Stimulated activated CD8-positive, alpha-beta memory T cell treated with anti-CD3 and anti-CD28 coated beads, Interleukin-15, amount 100 ng/mL, for 1 hour (primary cell): Measurements from ENCODE around the gene RASSF4.

Source experiments
- DNase-seq: peaks from one replicate; pipeline ENCODE4 v3.0.0-alpha.2; 2020; ENCODE audit warnings: low read depth

Gene RASSF4

GRCh38 chr10:44976352-44977198, 17.0 kb downstream of the RASSF4 start:
- DNase-seq, result no peak

DNA sequence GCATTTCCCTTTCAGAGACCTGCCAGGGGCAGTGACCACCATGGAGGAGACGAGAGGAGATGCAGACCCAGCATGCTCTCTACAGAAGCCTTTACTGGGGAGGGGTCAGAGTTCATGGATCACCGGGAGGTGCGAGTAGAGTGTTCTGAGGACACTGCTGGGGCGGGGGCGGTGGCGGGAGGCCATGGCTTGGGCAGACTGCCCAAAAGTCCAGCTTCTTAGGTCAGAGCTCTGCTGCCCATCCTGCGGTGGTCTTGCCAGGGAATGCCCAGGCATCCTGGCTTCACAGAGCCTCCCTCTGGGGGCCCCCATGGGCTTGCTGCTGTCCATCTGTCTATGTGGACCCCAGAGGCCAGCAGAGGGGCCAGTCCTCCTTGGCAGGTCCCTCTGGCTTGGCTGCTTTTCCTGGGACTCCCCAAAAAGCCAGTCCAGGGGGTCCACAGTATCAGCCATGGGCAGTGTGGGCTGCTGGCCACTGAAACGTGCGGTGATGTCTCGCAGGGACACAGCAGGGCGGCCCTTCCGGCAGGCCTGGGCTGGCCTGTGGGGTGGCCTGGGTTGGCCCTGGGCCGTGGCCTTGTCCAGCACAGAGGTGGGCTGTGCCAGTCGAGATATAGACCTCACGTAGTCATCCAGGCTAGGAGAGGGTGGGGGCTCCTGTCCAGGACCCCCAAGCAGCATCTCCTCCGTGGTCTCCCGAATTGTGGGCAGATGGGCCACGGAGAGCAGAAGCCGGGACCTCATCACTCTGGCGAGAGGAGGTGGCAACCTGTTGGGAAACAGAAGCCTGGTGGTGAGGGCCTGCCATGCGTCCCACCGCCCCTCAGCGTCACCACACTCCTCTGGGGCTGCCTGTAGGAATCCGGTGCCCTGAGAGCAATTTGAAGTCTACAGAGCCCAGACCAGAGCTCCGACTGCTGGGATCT, 17.9 kb downstream of the RASSF4 start:
- no peak for DNase-seq

DNA sequence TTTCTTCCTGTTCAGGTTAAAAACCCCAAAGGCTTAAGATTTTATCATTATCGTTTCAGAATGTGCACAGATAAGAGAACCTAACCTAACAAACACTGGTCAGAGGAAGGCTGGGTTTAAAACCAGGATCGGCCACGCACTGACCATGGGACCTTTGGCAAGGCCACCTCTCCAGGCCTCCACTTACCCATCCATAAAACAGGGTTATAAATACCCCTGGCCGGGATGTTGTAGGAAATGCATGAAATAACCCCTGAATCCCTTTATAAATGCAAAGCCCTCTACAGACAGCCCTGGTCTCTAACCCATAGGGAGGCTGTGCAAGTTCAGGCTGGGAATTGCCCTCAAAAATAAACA, 18.6 kb downstream of the RASSF4 start:
- DNase-seq, result no peak

DNA sequence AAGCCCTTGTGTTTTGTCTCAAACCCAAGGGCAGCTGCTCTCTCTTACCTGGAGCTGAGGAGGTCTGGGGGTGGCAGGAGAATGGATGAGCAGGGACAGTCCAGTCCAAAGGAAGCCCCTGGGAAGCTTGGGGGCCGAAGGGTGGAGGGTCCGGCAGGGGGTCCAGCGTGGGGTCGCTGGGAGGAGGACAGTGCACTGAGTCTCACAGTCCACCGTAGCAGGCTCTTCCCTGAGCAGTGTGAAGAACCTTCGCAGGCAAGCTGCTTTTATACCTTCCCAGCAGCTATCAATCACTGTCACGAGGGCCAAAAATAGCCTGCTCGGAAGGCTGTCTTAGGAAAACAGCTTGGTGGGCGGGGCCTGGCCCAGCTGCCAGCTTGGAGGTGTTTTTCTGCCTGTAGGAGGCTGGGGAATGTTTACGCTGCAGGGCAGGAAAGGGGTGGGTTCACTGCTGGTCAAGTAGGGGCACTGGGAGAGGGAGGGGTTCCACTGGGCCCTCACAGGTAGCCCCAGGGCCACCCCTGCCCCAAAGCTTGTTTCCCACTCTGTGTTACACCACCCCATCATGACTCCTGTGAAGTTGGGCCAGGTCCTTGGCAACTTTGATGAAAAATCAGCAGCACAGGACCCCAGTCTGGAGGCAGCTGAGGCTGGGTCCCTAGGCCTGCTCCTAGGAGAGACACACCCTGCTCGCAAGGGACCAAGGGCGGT, 19.1 kb downstream of the RASSF4 start, which contains the start of gene DEPP1:
Gene DEPP1 (minus strand): TSS at position 240 of the 711 bp plus-strand sequence. CDS start 779 bp downstream, outside the sequence.
- DNase-seq, result no peak

DNA sequence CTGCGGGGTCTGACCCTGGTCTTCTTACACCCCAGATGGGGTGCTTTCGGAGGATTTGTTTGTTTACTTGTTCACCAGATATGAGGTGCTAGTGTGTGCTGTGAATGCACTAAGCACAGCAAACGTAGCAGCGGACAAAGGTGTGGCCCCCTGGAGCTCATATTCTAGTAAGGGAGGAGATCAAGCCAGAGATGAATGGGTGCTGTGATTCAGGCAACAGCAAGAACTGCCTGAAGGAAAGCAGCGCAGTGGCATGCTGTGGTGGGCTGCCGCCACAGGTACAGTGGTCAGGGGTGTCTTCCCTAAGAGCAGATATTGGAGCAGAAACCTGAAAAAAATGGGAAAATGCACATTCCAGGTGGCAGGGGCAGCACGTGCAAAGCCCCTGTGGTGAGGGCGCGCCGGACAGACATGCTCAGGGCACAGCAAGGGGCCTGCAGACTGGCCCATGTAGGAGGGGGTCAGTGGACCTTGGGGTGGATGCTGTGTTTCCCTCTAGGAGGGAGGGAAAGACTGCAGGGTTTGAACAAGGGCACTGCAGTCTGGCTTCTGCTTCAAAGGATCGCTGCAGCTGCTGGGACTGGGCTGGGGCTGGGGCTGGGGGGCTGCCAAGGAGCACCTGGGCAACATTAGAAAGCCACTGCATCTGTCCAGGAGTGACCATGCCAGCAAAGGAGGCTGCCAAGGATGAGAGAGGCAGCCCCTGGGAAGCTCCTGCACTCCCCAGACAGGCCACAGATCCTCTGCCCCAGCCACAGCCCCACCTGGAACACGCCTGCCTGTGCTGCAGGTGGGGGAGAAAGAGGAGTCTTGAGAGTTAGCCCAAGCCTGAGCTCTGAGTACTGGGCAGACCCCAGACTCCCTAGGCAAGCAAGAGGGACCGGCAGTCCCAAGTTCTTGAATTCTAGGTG, 19.9 kb downstream of the RASSF4 start:
- no peak for DNase-seq

DNA sequence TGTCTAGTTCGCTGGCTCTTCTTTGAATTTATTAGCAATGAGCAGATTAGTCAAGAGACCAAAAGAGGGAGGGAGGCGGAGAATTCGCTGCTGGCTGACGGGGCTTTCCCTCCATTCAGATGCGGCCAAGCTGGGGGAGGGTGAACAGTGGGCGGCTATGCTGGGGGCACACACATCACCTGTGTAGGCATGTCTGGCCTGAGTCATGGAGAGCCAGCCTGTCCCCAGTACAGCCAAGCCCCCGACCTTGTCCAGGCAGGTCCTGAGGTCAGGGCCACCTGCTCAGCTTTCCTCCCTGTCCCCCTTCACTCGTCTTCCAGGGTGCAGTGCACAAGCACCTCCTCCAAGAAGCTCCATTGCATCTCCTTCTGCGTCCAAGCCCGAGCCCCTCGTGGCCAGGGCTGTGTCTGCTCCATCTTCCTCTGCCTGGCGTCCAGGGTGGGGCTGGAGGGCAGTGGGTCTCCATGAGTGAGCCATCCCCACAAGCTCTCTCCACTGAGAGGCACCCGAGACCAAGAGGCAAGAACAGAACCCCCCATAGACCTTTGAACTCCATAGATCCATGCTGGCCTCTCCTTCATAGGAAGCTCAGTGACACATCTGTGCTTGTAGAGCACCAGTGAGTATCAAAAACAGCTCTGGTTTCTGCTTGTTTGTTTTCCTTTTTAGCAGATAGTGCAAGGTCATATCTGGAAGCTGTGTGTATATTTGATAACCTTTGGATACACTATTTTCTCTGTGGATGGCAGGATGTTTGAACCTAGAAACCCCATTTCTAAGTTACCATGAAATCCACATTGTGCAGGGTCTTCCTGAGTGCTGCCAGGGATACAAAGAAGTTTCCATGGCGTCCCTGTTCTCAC, 20.9 kb downstream of the RASSF4 start:
- DNase-seq, result no peak

DNA sequence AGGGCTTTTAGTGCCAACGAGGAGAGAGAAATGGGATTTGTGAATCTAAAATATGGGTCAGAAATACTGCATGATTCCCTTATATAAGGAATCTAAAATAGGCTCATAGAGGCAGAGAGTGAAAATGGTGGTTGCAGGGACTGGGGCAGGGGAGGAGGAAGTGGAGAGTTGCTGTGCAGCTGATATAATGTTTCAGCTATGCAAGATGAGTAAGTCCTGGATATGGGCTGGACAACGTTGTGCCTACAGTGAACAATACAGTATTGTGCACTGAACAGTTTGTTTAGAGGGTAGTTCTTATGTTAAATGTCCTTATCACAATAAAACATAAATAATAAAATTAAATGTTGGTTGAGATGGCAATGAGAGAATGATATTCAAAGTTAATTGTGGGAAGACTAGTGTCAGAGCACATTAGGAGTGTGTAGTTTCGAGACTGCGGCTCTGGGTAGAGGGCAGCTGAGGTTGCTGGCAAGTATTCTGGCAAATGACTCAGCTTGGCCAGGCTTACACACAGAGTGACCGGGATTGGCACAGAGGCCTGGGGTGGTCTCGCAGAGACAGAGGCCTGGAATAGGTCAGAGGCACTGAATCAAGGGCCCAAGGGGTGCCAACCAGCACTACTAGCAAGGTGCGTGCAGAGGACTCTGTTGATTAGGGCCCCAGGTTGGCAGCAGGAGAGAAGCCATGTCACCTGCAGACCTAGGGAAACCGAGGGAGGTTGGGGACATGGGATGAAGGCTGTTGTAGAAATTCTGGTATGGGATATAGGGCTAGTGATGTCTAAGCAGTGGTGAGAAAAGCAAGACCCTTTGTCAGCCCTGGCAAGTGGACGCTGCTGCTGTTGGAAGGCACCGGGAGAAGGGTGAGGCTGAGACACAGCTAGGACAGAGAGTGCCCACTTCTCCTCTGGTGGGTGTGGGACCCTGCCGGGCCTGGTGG, 21.8 kb downstream of the RASSF4 start:
- DNase-seq, result no peak

- no peak for DNase-seq
Measured at GRCh38 chr10:44982114-44982460, 22.5 kb downstream of the RASSF4 start.

- no peak for DNase-seq
Measured at GRCh38 chr10:44982496-44982895, 22.9 kb downstream of the RASSF4 start.

- DNase-seq, result no peak
Measured at GRCh38 chr10:44983066-44983894, 23.7 kb downstream of the RASSF4 start.

DNA sequence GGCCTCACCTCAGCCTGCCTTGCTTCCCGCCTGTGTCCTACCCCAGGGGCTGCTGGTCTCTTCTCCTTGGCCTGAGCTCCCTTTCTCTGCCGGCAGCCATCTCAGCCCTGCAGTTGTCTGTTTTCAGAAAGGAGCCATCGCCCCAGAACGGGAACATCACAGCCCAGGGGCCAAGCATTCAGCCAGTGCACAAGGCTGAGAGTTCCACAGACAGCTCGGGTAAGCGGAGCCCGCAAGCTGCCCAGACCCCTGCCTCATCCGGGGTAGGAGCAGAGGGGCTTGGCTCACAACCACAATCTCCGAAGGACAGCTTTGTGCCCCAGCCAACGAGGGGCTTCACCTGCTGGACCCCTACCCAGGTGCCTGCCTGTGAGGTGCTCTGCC, 24.3 kb downstream of the RASSF4 start:
- no peak for DNase-seq

DNA sequence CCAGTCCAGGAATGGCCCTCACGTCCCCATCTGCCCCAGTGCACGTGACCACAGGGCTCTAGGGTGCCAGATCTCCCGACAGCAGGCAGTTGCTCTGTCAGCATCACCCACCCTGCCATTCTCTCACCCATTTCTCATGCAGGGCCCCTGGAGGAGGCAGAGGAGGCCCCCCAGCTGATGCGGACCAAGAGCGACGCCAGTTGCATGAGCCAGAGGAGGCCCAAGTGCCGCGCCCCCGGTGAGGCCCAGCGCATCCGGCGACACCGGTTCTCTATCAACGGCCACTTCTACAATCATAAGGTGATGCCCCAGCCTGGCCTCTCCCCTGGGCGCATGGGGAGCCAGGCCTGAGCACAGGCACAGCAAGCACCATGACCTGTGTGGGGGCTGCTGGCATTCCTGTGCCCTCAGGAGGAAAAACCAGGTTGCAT, 25.1 kb downstream of the RASSF4 start:
- no peak for DNase-seq

DNA sequence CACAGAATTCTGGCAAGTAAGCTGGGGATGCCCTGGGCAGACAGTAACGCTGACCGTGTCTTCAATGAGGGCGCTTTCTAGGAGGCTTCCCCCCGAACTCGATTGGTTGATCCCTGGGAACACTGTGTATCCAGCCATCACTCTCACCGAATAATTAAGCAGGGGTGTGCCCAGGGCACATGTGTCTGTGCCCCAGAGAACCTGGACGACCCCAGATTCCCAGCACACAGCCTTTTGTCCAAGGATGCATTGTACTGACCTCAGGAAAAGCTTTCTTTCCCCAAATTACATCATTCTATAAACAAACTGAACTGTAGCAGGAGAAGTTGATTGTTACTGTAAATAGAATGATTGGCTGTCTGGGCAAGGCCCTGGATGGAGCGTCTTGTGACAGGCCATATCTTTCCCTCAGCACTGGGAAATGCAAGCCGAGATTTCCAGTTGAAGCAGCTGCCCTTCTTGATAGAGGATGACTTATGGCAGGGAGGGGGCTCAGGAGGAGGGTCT, 25.6 kb downstream of the RASSF4 start:
- DNase-seq, result no peak

DNA sequence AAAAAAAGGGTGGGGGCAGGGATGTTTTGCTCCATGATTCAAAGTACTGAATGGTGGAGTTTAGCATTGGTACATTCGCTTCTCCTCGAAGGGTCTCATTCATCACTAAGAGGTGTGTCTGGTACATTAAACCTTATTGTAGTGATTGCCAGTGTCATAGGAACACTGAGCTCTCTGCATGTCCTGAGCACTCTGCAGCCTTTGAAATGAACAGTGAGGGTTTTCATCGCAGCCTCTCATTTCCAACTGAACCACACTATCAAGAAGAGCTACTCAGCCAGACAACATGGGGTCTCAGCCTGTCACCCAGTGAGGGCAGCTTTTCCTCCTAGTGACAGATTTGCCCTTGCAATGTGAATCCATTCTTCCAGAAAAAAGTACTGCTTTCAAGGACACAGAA, 26.6 kb downstream of the RASSF4 start:
- no peak for DNase-seq

GRCh38 chr10:44986670-44987069, 27.1 kb downstream of the RASSF4 start:
- DNase-seq, result no peak

DNA sequence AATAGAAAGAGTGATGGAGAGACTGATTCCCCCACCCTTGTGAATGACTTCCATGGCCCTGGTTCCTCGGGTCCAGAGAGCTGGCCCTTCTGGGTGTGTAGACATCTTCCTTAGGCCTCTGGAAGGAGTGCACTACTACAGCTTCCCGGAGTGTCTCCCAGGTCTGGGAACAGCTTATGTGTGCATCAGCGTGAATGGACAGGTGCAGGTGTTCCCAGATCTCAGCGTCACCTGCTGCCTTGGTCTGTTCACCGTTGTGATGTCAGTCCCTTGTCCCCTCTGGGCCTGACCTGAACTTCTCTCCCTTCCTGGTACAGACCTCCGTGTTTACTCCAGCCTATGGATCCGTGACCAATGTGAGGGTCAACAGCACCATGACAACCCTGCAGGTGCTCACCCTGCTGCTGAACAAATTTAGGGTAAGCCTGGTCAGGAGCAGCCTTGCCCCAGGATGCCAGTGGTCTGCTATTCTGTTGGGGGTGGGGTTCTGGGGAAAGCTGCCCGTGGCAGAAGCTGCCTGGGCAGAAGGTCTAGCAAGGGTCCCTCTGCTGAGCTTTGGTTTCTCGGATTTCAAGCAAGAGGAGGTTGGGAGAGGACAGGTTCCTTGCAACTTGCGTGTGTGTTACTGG, 29.5 kb downstream of the RASSF4 start:
- DNase-seq, result no peak

DNA sequence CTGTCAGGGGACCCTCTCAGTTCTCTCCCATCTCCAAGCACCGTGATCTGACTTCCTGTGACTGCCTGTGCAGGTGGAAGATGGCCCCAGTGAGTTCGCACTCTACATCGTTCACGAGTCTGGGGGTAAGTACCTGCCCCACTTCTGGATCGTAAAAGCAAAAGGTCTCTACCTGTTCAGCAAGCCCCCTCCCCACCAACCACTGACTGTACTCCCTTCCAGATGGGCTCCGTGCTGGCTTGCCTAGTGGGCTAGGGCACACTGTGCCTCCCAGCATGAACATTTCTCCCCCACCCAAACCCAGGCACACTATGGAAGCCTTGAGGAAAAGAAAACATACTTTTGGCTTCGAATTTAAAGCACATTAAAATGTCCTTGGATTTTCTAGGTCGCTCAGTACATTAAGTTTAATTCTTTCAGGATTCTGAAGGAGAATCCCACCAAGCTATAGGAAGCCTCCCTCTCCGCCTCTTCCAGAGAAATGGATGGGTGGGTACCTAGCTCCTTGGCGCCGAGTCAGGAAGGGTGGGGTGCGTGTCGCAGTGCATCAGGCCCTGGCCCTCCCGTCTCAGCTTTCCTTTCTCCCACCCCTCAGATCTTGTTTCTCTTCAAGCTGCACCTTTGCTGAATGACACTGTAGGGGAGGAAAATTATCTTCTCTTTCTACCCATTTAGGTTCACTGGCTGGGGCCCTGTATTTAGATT, 30.1 kb downstream of the RASSF4 start:
- DNase-seq, result no peak
